CD8-positive, alpha-beta memory T cell (primary cell): ENCODE measurements around the gene BOD1. TPM values are rescaled to one million over a fixed set of nuclear protein-coding genes. Genes with fewer than 3 reads are reported as not detected.

Source experiments
- CTCF ChIA-PET: fragments of 350-600 bp; sonication (Branson Sonifier 250); formaldehyde crosslinking; loops from one replicate; lab custom pipeline; 2021; ENCODE audit warnings: antibody characterized with exemption; lab: Charles Lee
- POLR2A ChIA-PET: fragments of 350-600 bp; sonication (Branson Sonifier 250); formaldehyde crosslinking; loops from one replicate; lab custom pipeline; 2021; ENCODE audit warnings: antibody characterized with exemption; lab: Charles Lee
- DNase-seq, 5 donors: peaks; one replicate each; pipeline versions ENCODE4 v3.0.0 to v3.0.0-alpha.2; 2020 to 2022; ENCODE audit warnings: mixed read lengths in 1 of 5
- H3K27ac ChIP-seq: one replicate; pipeline ENCODE4 v1.7.0; 2013; ENCODE audit warnings: low read depth, mild to moderate bottlenecking, low read length, moderate library complexity
- H3K27me3 ChIP-seq: 2 replicates; pipeline ENCODE4 v1.7.0; 2013; ENCODE audit warnings: low read length, mild to moderate bottlenecking; ENCODE audit not compliant: insufficient read depth, poor library complexity, severe bottlenecking
- H3K36me3 ChIP-seq: 2 replicates; pipeline ENCODE4 v1.7.0; 2013; ENCODE audit warnings: mild to moderate bottlenecking, low read length, moderate library complexity; ENCODE audit not compliant: insufficient read depth
- H3K4me1 ChIP-seq: 2 replicates; pipeline ENCODE4 v1.7.0; 2013; ENCODE audit warnings: mild to moderate bottlenecking, low read length, moderate library complexity; ENCODE audit not compliant: insufficient read depth
- H3K4me3 ChIP-seq: 2 replicates; pipeline ENCODE4 v1.7.0; 2013; ENCODE audit warnings: mild to moderate bottlenecking, low read length
- H3K9me3 ChIP-seq: 2 replicates; pipeline ENCODE4 v1.7.0; 2013; ENCODE audit warnings: mild to moderate bottlenecking, low read length
- H3K27ac Mint-ChIP-seq, 8 donors: one replicate each; pipeline ENCODE4 v1.8.0; 2020 to 2021; ENCODE audit warnings: mixed read lengths in 8 of 8, mild to moderate bottlenecking in 6 of 8, inconsistent platforms in 3 of 8, moderate library complexity in 3 of 8
- H3K27me3 Mint-ChIP-seq, 2 donors: one replicate each; pipeline ENCODE4 v1.8.0; 2020 to 2021; ENCODE audit warnings: mixed read lengths in 2 of 2, mild to moderate bottlenecking in 1 of 2, moderate library complexity in 1 of 2
- H3K36me3 Mint-ChIP-seq, 3 donors: one replicate each; pipeline ENCODE4 v1.8.0; 2020 to 2021; ENCODE audit warnings: mixed read lengths in 3 of 3, inconsistent platforms in 1 of 3, mild to moderate bottlenecking in 1 of 3
- H3K4me1 Mint-ChIP-seq, 3 donors: one replicate each; pipeline ENCODE4 v1.8.0; 2020 to 2021; ENCODE audit warnings: mixed read lengths in 3 of 3, inconsistent platforms in 1 of 3, mild to moderate bottlenecking in 1 of 3
- H3K4me3 Mint-ChIP-seq, 7 donors: one replicate each; pipeline ENCODE4 v1.8.0; 2020 to 2021; ENCODE audit warnings: mixed read lengths in 7 of 7, mild to moderate bottlenecking in 6 of 7, moderate library complexity in 4 of 7, inconsistent platforms in 2 of 7
- H3K9me3 Mint-ChIP-seq, 5 donors: one replicate each; pipeline ENCODE4 v1.8.0; 2020 to 2022; ENCODE audit warnings: mixed read lengths in 5 of 5, mild to moderate bottlenecking in 3 of 5, moderate library complexity in 2 of 5, inconsistent platforms in 1 of 5
- polyA plus RNA-seq: library from polyadenylated mRNA; unstranded; fragments of 300-500 nt; fragmentation: Illumina TruSeq; gene quantifications from one replicate; pipeline ENCODE4 v1.2.3, GENCODE V29; 2021
- total RNA-seq, 2 experiments: library from RNA; stranded (reverse); gene quantifications; one replicate each; pipeline ENCODE4 v1.2.3, GENCODE V29; 2021

Gene BOD1
- total and polyA plus RNA-seq, 3 experiments from 2014 or later: 17.1 to 25.1 (median 23.0) TPM

GRCh38 chr5:173620784-173621183, 4.3 kb upstream of the BOD1 start:
- no peak for DNase-seq
- Histone ChIP-seq H3K4me1 (peaks cover 4% of the 10 kb centered on the region), H3K27me3 (no peaks in the 10 kb centered on the region), H3K4me3 (no peak overlapping the region), H3K36me3 (no peaks in the 10 kb centered on the region), H3K27ac (no peak overlapping the region), H3K9me3 (no peaks in the 10 kb centered on the region)
- Mint-ChIP-seq H3K27ac (no peak overlapping the region), H3K36me3 (peaks cover 0 to 4% (median 0%) of the 10 kb centered on the region in 3 donors), H3K9me3 (no peaks in the 10 kb centered on the region), H3K27me3 (peaks cover 4% of the 10 kb centered on the region in 2 donors), H3K4me3 (no peak overlapping the region), H3K4me1 (peaks cover 9 to 13% (median 9%) of the 10 kb centered on the region in 3 donors)
- POLR2A ChIA-PET: no interaction called here
- CTCF ChIA-PET: interaction anchor here (0.9 to 9.2 kb wide), 3 partner anchors 10 to 352 kb away, joined by 3 to 108 read pairs (median 3); no protein-coding TSS in a partner anchor

- peak in 3 of 5 donors; percentile 11 to 56 (median 44) for DNase-seq
- H3K9me3 ChIP-seq: no peaks in the 10 kb centered on the region
- ChIA-PET CTCF (interaction anchor here (1.3 to 9.2 kb wide), 4 partner anchors 266 to 353 kb away, joined by 3 to 108 read pairs (median 23); no protein-coding TSS in a partner anchor), POLR2A (no interaction called here)
- Mint-ChIP-seq H3K4me1 (peaks cover 26 to 31% (median 27%) of the 10 kb centered on the region in 3 donors), H3K36me3 (peaks cover 0 to 8% (median 2%) of the 10 kb centered on the region in 3 donors), H3K27me3 (peaks cover 2 to 4% of the 10 kb centered on the region in 2 donors), H3K4me3 (peak overlapping the region in 1 of 7 donors; percentile 72), H3K9me3 (no peaks in the 10 kb centered on the region), H3K27ac (peak overlapping the region in 4 of 8 donors; percentile 3 to 72 (median 48))
- no peaks in the 10 kb centered on the region for H3K27me3 ChIP-seq
- H3K4me3 ChIP-seq: no peak overlapping the region
- peaks cover 22% of the 10 kb centered on the region for H3K4me1 ChIP-seq
- H3K27ac ChIP-seq: no peak overlapping the region
- no peaks in the 10 kb centered on the region for H3K36me3 ChIP-seq
Observed at GRCh38 chr5:173618927-173619519, 2.6 kb upstream of the BOD1 start.

DNA sequence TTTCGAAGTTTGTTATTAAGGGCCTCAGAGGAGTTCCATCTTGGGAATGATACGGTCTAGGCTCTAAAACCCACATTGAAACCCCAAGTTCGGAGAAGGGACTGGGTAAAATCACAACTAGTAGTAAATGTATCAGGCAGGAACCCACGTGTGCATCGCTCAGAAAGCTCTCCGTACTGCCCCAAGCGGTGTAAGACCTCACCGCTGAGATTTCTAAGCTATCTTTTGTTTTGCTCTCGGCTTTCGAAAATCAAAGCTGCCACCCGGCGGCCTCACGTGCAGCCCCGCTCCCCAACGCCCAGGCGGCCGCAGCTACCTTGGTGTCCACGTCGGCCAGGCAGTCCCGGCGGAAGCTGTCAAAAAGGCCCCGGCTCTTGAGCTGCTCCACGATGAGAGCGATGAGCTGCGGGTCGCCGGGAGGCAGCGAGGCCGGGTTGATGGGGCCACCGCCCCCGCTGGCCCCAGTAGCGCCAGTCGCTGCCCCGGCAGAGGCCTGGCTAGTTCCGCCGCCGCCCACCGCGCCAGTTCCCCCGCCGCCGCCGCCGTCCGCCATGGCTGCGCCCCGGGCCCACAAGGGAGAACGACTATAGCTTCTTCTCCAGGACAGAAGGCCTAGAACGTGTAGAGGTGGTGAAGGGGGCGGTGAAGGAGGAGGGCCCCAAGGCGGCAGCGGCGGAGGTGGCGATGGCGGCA, 420 bp downstream of the BOD1 start:
- POLR2A ChIA-PET: interaction anchor here (1.1 to 2.1 kb wide), 6 partner anchors 269 to 357 kb away, joined by 3 to 21 read pairs (median 4); partner anchors contain the start of gene CPEB4
- H3K4me1 ChIP-seq: peaks cover 30% of the 10 kb centered on the region
- H3K4me3 ChIP-seq: peak overlapping the region; percentile 67
- Mint-ChIP-seq H3K4me1 (peaks cover 43 to 57% (median 54%) of the 10 kb centered on the region in 3 donors), H3K36me3 (peaks cover 0 to 34% (median 9%) of the 10 kb centered on the region in 3 donors), H3K27ac (peak overlapping the region; percentile 75 to 97 (median 96)), H3K9me3 (no peaks in the 10 kb centered on the region), H3K27me3 (no peaks in the 10 kb centered on the region), H3K4me3 (peak overlapping the region; percentile 92 to 98 (median 96))
- H3K27me3 ChIP-seq: no peaks in the 10 kb centered on the region
- H3K27ac ChIP-seq: peak overlapping the region; percentile 76
- CTCF ChIA-PET: interaction anchor here (0.7 to 9.2 kb wide), 22 partner anchors 11 to 471 kb away, joined by 3 to 108 read pairs (median 4); partner anchors contain the start of genes BNIP1 and CPEB4
- H3K9me3 ChIP-seq: no peaks in the 10 kb centered on the region
- peak; percentile 52 to 78 (median 67) for DNase-seq
- H3K36me3 ChIP-seq: peaks cover 16% of the 10 kb centered on the region

GRCh38 chr5:173614591-173614990, 1.9 kb downstream of the BOD1 start:
- Histone ChIP-seq H3K27ac (no peak overlapping the region), H3K9me3 (no peaks in the 10 kb centered on the region), H3K4me3 (no peak overlapping the region), H3K36me3 (peaks cover 19% of the 10 kb centered on the region), H3K27me3 (no peaks in the 10 kb centered on the region), H3K4me1 (peaks cover 30% of the 10 kb centered on the region)
- Mint-ChIP-seq H3K4me3 (peak overlapping the region in 4 of 7 donors; percentile 7 to 98 (median 74)), H3K27me3 (no peaks in the 10 kb centered on the region), H3K9me3 (no peaks in the 10 kb centered on the region), H3K36me3 (peaks cover 0 to 48% (median 12%) of the 10 kb centered on the region in 3 donors), H3K27ac (peak overlapping the region in 5 of 8 donors; percentile 22 to 77 (median 63)), H3K4me1 (peaks cover 46 to 66% (median 65%) of the 10 kb centered on the region in 3 donors)
- CTCF ChIA-PET: interaction anchor here (0.9 to 9.2 kb wide), 5 partner anchors 276 to 359 kb away, joined by 3 to 108 read pairs (median 22); no protein-coding TSS in a partner anchor
- DNase-seq: no peak
- POLR2A ChIA-PET: no interaction called here

DNA sequence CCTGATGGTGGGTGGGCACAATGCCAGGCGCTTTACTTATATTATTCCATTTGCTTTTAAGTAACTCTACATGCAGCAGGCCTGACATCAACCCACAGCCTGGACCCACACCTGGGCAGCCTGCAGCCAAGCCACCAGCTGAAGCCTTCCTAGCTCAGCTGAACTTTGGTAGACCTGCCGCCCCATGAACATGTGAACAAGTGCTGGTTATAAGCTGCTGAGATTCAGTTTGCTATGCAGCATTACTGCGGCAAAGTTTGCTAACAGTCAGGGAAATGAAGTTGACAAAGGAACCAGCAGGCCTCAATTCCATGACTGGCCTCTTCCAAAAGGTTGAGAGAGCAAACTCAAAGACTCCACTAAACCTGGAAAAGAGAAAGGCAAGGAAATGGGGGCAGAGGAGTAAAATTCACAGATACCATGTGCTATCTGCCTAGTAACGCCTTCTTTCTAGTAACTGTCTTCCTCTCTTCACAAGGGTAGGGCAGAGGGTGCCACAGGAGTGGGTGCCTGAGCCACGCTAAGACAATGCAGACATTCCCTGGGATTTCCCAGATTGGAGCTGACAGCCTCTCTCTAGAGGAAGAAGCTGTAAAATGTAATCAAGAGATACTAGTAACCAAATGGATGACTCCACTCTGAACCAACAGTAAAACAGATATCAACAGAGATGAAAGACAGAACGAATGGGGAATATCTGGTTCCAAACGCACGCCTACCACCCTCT, 2.9 kb downstream of the BOD1 start:
- Mint-ChIP-seq H3K27me3 (no peaks in the 10 kb centered on the region), H3K27ac (peak overlapping the region in 5 of 8 donors; percentile 38 to 61 (median 47)), H3K36me3 (peaks cover 0 to 58% (median 15%) of the 10 kb centered on the region in 3 donors), H3K4me1 (peaks cover 45 to 66% (median 60%) of the 10 kb centered on the region in 3 donors), H3K4me3 (peak overlapping the region in 4 of 7 donors; percentile 8 to 98 (median 36)), H3K9me3 (no peaks in the 10 kb centered on the region)
- Histone ChIP-seq H3K36me3 (peaks cover 19% of the 10 kb centered on the region), H3K27me3 (no peaks in the 10 kb centered on the region), H3K4me1 (peaks cover 30% of the 10 kb centered on the region), H3K27ac (no peak overlapping the region), H3K9me3 (no peaks in the 10 kb centered on the region), H3K4me3 (no peak overlapping the region)
- DNase-seq: no peak
- POLR2A ChIA-PET: no interaction called here
- CTCF ChIA-PET: interaction anchor here (0.9 to 1.6 kb wide), 2 partner anchors 359 to 360 kb away, joined by 3 to 4 read pairs; no protein-coding TSS in a partner anchor

- Mint-ChIP-seq H3K9me3 (no peaks in the 10 kb centered on the region), H3K4me3 (peak overlapping the region in 2 of 7 donors; percentile 8 to 59), H3K36me3 (peaks cover 1 to 64% (median 17%) of the 10 kb centered on the region in 3 donors), H3K4me1 (peaks cover 45 to 66% (median 60%) of the 10 kb centered on the region in 3 donors), H3K27ac (no peak overlapping the region), H3K27me3 (no peaks in the 10 kb centered on the region)
- Histone ChIP-seq H3K9me3 (no peaks in the 10 kb centered on the region), H3K4me3 (no peak overlapping the region), H3K27me3 (no peaks in the 10 kb centered on the region), H3K36me3 (peaks cover 20% of the 10 kb centered on the region), H3K4me1 (peaks cover 30% of the 10 kb centered on the region), H3K27ac (no peak overlapping the region)
- DNase-seq: no peak
- ChIA-PET CTCF (interaction anchor here (1.6 to 2.1 kb wide), 2 partner anchors 40 to 360 kb away, joined by 4 to 5 read pairs; no protein-coding TSS in a partner anchor), POLR2A (no interaction called here)
Observed at GRCh38 chr5:173612948-173613347, 3.5 kb downstream of the BOD1 start.

- DNase-seq: no peak
- Mint-ChIP-seq H3K36me3 (peaks cover 6 to 76% (median 24%) of the 10 kb centered on the region in 3 donors), H3K27me3 (no peaks in the 10 kb centered on the region), H3K9me3 (no peaks in the 10 kb centered on the region), H3K4me1 (peaks cover 41 to 61% (median 55%) of the 10 kb centered on the region in 3 donors), H3K27ac (peak overlapping the region in 1 of 8 donors; percentile 3), H3K4me3 (peak overlapping the region in 1 of 7 donors; percentile 20)
- H3K36me3 ChIP-seq: peaks cover 32% of the 10 kb centered on the region
- H3K4me1 ChIP-seq: peaks cover 26% of the 10 kb centered on the region
- H3K9me3 ChIP-seq: no peaks in the 10 kb centered on the region
- no peaks in the 10 kb centered on the region for H3K27me3 ChIP-seq
- no peak overlapping the region for H3K4me3 ChIP-seq
- ChIA-PET POLR2A (no interaction called here), CTCF (interaction anchor here (1.5 to 2.1 kb wide), 3 partner anchors 12 to 361 kb away, joined by 4 to 5 read pairs (median 4); no protein-coding TSS in a partner anchor)
- H3K27ac ChIP-seq: no peak overlapping the region
Observed at GRCh38 chr5:173611706-173612105, 4.7 kb downstream of the BOD1 start.
